Aortic smooth muscle cell (primary cell): ENCODE results near the gene WNT10A. TPM values are rescaled to one million over a fixed set of nuclear protein-coding genes. Genes with fewer than 3 reads are reported as not detected.

Experiments
- total RNA-seq: library from RNA; depleted of rRNA; stranded (reverse); fragments of >200 nt; gene quantifications from 2 replicates; pipeline ENCODE4 v1.2.3, GENCODE V29; 2014

WNT10A gene
- not detected in 2 replicates for total RNA-seq

GRCh38 chr2:218880102-218880858, at the start of gene WNT10A:
Gene WNT10A (plus strand): TSS chr2:218880852. CDS start chr2:218880996, 144 bp downstream.

GRCh38 chr2:218831378-218831990, 49.2 kb upstream of the WNT10A start, which contains the start of gene PRKAG3:
Gene PRKAG3 (minus strand): TSS chr2:218831803.

GRCh38 chr2:218859556-218859987, 21.1 kb upstream of the WNT10A start, which contains the start of gene WNT6:
Gene WNT6 (plus strand): TSS chr2:218859805. CDS start chr2:218860038, 233 bp downstream.

Other genes with a start within 250 kb of the WNT10A start
- 5.9 and 7.7 TPM in 2 replicates for gene ZNF142, start 221.2 kb upstream of the WNT10A start, total RNA-seq
- gene BCS1L, start 221.2 kb upstream of the WNT10A start, total RNA-seq = 26.2 and 41.6 TPM in 2 replicates
- 29.3 and 31.6 TPM in 2 replicates for gene RNF25, start 208.8 kb upstream of the WNT10A start, total RNA-seq
- 17.2 and 17.6 TPM in 2 replicates for gene STK36, start 208.8 kb upstream of the WNT10A start, total RNA-seq
- 4.2 and 5.6 TPM in 2 replicates for gene TTLL4, start 170.0 kb upstream of the WNT10A start, total RNA-seq
- 13.5 and 18.1 TPM in 2 replicates for gene CYP27A1, start 98.7 kb upstream of the WNT10A start, total RNA-seq
- gene PRKAG3, start 49.0 kb upstream of the WNT10A start, total RNA-seq = 0.40 and 1.9 TPM in 2 replicates
- gene WNT6, start 21.0 kb upstream of the WNT10A start, total RNA-seq = not detected in 2 replicates
- not detected in 2 replicates for gene CDK5R2, start 78.8 kb downstream of the WNT10A start, total RNA-seq
- gene FEV, start 104.3 kb downstream of the WNT10A start, total RNA-seq = not detected in 2 replicates
- gene CRYBA2, start 112.6 kb downstream of the WNT10A start, total RNA-seq = not detected in 2 replicates
- gene CFAP65, start 160.7 kb downstream of the WNT10A start, total RNA-seq = not detected in 2 replicates
- under 0.01 TPM in 1 of 2 replicates, not detected in the other for gene IHH, start 180.1 kb downstream of the WNT10A start, total RNA-seq